Endothelial cell of umbilical vein (primary cell): ENCODE measurements around the gene RGS2.

Experiments used
- CTCF ChIP-seq, 2 donors: IDR thresholded peaks; 1 replicate in 1 of 2; 2 replicates in 1 of 2; pipeline ENCODE4 v1.5.1; 2011; ENCODE audit warnings: low read length in 2 of 2, mild to moderate bottlenecking in 2 of 2, moderate library complexity in 2 of 2, control low read depth in 1 of 2, inconsistent platforms in 1 of 2, low read depth in 1 of 2; ENCODE audit not compliant: insufficient read depth in 1 of 2; ENCODE audit errors: extremely low read depth in 1 of 2
- EZH2 ChIP-seq: IDR thresholded peaks from 2 replicates; pipeline ENCODE4 v1.6.1; 2012; ENCODE audit warnings: borderline replicate concordance, low read depth, mild to moderate bottlenecking, moderate library complexity, low read length, inconsistent platforms; ENCODE audit not compliant: severe bottlenecking
- MYC ChIP-seq: IDR thresholded peaks from one replicate; pipeline ENCODE4 v1.6.1; 2011; ENCODE audit warnings: mild to moderate bottlenecking, low read depth, low read length
- POLR2A ChIP-seq: IDR thresholded peaks from 2 replicates; pipeline ENCODE4 v1.6.1; 2012; ENCODE audit warnings: low read depth, mild to moderate bottlenecking, control low read depth, low read length
- POLR2AphosphoS5 ChIP-seq: IDR thresholded peaks from 2 replicates; pipeline ENCODE4 v1.6.1; 2012; ENCODE audit warnings: low read depth, mild to moderate bottlenecking, control low read depth, low read length, moderate library complexity; ENCODE audit not compliant: insufficient read depth

- TF ChIP-seq CTCF (IDR thresholded peaks at IDR 0.05; ENCODE audit: extremely low read depth in 1 of 2, insufficient read depth in 1 of 2, low read depth in 1 of 2, low read length in 2 of 2), result no peak
- no peak for TF ChIP-seq POLR2AphosphoS5
- no peak for TF ChIP-seq POLR2A
- TF ChIP-seq MYC, result no peak
- TF ChIP-seq EZH2, result no peak
Measured at GRCh38 chr1:192766009-192766625, 42.7 kb upstream of the RGS2 start.
